GM23338 (cell line): ENCODE measurements around the gene XYLT1. TPM values are rescaled to one million over a fixed set of nuclear protein-coding genes. Genes with fewer than 3 reads are reported as not detected.

ENCODE experiments used
- ATAC-seq: fragments of 200-7000 bp; cut with Tn5 transposase; 3 replicates; pipeline ENCODE4 v1.9.1; 2020
- DNase-seq: peaks from one replicate; pipeline ENCODE4 v3.0.0-alpha.2; 2015; ENCODE audit warnings: low spot score
- H2AFZ ChIP-seq: fragments of 200-600 bp; sonication (generic); 2 replicates; pipeline ENCODE4 v1.8.0; 2016; ENCODE audit warnings: antibody characterized with exemption, mild to moderate bottlenecking, moderate library complexity
- H3F3A ChIP-seq: fragments of 200-600 bp; sonication (generic); replicated peaks from 2 replicates; pipeline ENCODE4 v1.8.0; 2017; ENCODE audit warnings: antibody characterized with exemption, mixed run types, low read depth
- H3K27ac ChIP-seq: fragments of 200-600 bp; sonication (generic); 2 replicates; pipeline ENCODE4 v1.6.1; 2016; ENCODE audit warnings: low read depth
- H3K27me3 ChIP-seq: fragments of 200-600 bp; sonication (generic); 2 replicates; pipeline ENCODE4 v1.8.0; 2016; ENCODE audit warnings: mild to moderate bottlenecking, mixed run types, moderate library complexity; ENCODE audit not compliant: insufficient read depth
- H3K36me3 ChIP-seq: fragments of 200-600 bp; sonication (generic); 2 replicates; pipeline ENCODE4 v1.8.0; 2016; ENCODE audit warnings: mild to moderate bottlenecking; ENCODE audit not compliant: insufficient read depth
- H3K4me1 ChIP-seq: fragments of 200-600 bp; sonication (generic); 2 replicates; pipeline ENCODE4 v1.8.0; 2016; ENCODE audit warnings: mild to moderate bottlenecking, moderate library complexity; ENCODE audit not compliant: insufficient read depth
- H3K4me2 ChIP-seq: fragments of 200-600 bp; sonication (generic); 2 replicates; pipeline ENCODE4 v1.7.1; 2017; ENCODE audit warnings: mixed run types
- H3K4me3 ChIP-seq: fragments of 200-600 bp; sonication (generic); 2 replicates; pipeline ENCODE4 v1.6.1; 2016; ENCODE audit warnings: mixed run types
- H3K79me2 ChIP-seq: fragments of 200-600 bp; sonication (generic); replicated peaks from 2 replicates; pipeline ENCODE4 v1.8.0; 2017; ENCODE audit warnings: mild to moderate bottlenecking; ENCODE audit not compliant: insufficient read depth
- H3K9me2 ChIP-seq: fragments of 200-600 bp; sonication (generic); 2 replicates; pipeline ENCODE4 v1.8.0; 2017; ENCODE audit not compliant: insufficient read depth
- H4K20me1 ChIP-seq: fragments of 200-600 bp; sonication (generic); replicated peaks from 2 replicates; pipeline ENCODE4 v1.8.0; 2017; ENCODE audit warnings: mild to moderate bottlenecking; ENCODE audit not compliant: insufficient read depth
- H3K27ac Mint-ChIP-seq: 2 replicates; pipeline ENCODE4 v1.8.0; 2020; ENCODE audit warnings: inconsistent platforms, mild to moderate bottlenecking, moderate library complexity, mixed read lengths
- H3K27me3 Mint-ChIP-seq: 3 replicates; pipeline ENCODE4 v1.8.0; 2022; ENCODE audit warnings: low read depth, mild to moderate bottlenecking, moderate library complexity, mixed read lengths, inconsistent platforms; ENCODE audit not compliant: insufficient read depth, poor library complexity
- H3K36me3 Mint-ChIP-seq: 3 replicates; pipeline ENCODE4 v1.8.0; 2021; ENCODE audit warnings: low read depth, mild to moderate bottlenecking, inconsistent platforms, moderate library complexity, mixed read lengths
- H3K4me1 Mint-ChIP-seq: 3 replicates; pipeline ENCODE4 v1.8.0; 2020; ENCODE audit warnings: mild to moderate bottlenecking, inconsistent platforms, mixed read lengths
- H3K4me3 Mint-ChIP-seq: 3 replicates; pipeline ENCODE4 v1.8.0; 2021; ENCODE audit warnings: moderate library complexity, mild to moderate bottlenecking, inconsistent platforms, mixed read lengths
- H3K9me3 Mint-ChIP-seq: 3 replicates; pipeline ENCODE4 v1.8.0; 2020; ENCODE audit warnings: moderate library complexity, mild to moderate bottlenecking, inconsistent platforms, mixed read lengths
- EZH2 ChIP-seq: fragments of 200-600 bp; sonication (generic); IDR thresholded peaks from one replicate; pipeline ENCODE4 v1.8.0; 2017; ENCODE audit warnings: antibody characterized with exemption, mild to moderate bottlenecking, low read depth; ENCODE audit not compliant: unreplicated experiment
- EZH2phosphoT487 ChIP-seq: fragments of 200-600 bp; sonication (generic); IDR thresholded peaks from one replicate; pipeline ENCODE4 v1.8.1; 2018; ENCODE audit warnings: antibody characterized with exemption; ENCODE audit not compliant: unreplicated experiment
- NANOG ChIP-seq: IDR thresholded peaks from 2 replicates; pipeline ENCODE4 v1.6.1; 2016; ENCODE audit warnings: antibody characterized with exemption, borderline replicate concordance
- POLR2AphosphoS5 ChIP-seq: IDR thresholded peaks from 2 replicates; pipeline ENCODE4 v1.6.1; 2016; ENCODE audit warnings: antibody characterized with exemption, low read depth
- STAT1 ChIP-seq: IDR thresholded peaks from one replicate; pipeline ENCODE4 v1.6.1; 2016; ENCODE audit warnings: antibody characterized with exemption; ENCODE audit not compliant: unreplicated experiment
- ZNF331 ChIP-seq: fragments of 250-450 bp; sonication (Bioruptor Pico); IDR thresholded peaks from 2 replicates; pipeline ENCODE4 v1.5.0; 2020; ENCODE audit warnings: low read depth, mild to moderate bottlenecking, moderate library complexity
- ZNF462 ChIP-seq: fragments of 250-450 bp; sonication (Bioruptor Pico); IDR thresholded peaks from 2 replicates; pipeline ENCODE4 v1.5.0; 2020; ENCODE audit warnings: mild to moderate bottlenecking, moderate library complexity
- polyA plus RNA-seq: library from polyadenylated mRNA; unstranded; fragments of >200 nt; fragmentation: Nextera tagmentation; extraction: Ambion mirVana; gene quantifications from 2 replicates; pipeline ENCODE4 v1.2.1, GENCODE V29; 2016
- total RNA-seq: library from RNA; depleted of rRNA; stranded (reverse); fragments of >200 nt; shearing (Covaris generic); gene quantifications from 2 replicates; pipeline ENCODE4 v1.2.3, GENCODE V29; 2014
- TF ChIP-seq, protein P1 (sequence below), 2 experiments: fragments of 200-600 bp in 1 of 2; sonication (generic) in 1 of 2; conservative IDR thresholded peaks; 2 replicates each; pipeline versions ENCODE4 v1.5.1 to v1.6.1; 2016 to 2017; ENCODE audit warnings: antibody characterized with exemption in 2 of 2, low read depth in 2 of 2, mild to moderate bottlenecking in 2 of 2, moderate library complexity in 1 of 2

XYLT1 gene
- total and polyA plus RNA-seq, 2 experiments from 2014 or later, result 3.5 to 24.7 TPM

DNA sequence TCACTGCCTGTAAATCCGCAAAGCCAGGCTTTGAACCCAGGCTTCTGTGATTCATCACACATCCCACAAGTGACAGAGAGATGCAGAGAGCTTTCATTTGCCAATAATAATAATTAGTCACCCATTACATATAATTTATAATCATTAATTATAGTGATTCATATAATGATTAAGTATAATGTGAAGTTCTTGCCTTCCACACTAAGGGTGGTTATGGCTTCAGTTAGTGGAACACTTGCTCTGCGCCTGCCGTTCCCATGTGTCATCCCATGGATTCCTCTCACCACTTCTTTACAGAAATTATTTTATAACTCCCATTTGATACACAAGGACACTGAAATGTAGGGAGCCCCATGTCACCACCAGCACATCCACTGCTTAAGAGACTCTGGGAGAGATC lies 39.8 kb upstream of the XYLT1 start (continued):
- TF ChIP-seq ZNF331 (CRISPR knock-in tag) (no peak), EZH2phosphoT487 (no peak), ZNF462 (no peak)

GRCh38 chr16:17509194-17509593 lies 38.4 kb upstream of the XYLT1 start:
- no peak overlapping the region for H3K4me3 Mint-ChIP-seq
- H2AFZ ChIP-seq, result no peak overlapping the region
- H3K27me3 ChIP-seq, result no peaks in the 10 kb centered on the region
- no peaks in the 10 kb centered on the region for H3K4me1 Mint-ChIP-seq
- no peaks in the 10 kb centered on the region for H4K20me1 ChIP-seq
- H3K9me2 ChIP-seq, result 0 out of 2 replicates have a peak, but pooled peaks cover 12% of the 10 kb centered on the region
- H3K36me3 Mint-ChIP-seq, result peaks cover 22% of the 10 kb centered on the region
- H3K27me3 Mint-ChIP-seq, result no peaks in the 10 kb centered on the region
- H3K4me2 ChIP-seq, result no peak overlapping the region
- ATAC-seq (no peak), DNase-seq (no peak)
- no peak overlapping the region for H3K4me3 ChIP-seq
- no peaks in the 10 kb centered on the region for H3K36me3 ChIP-seq
- no peak overlapping the region for H3K27ac Mint-ChIP-seq
- no peaks in the 10 kb centered on the region for H3K4me1 ChIP-seq
- H3K27ac ChIP-seq, result no peak overlapping the region
- TF ChIP-seq EZH2 (no peak), NANOG (no peak), STAT1 (no peak), ZNF331 (CRISPR knock-in tag) (no peak), POLR2AphosphoS5 (no peak)
- TF ChIP-seq, protein P1, sequence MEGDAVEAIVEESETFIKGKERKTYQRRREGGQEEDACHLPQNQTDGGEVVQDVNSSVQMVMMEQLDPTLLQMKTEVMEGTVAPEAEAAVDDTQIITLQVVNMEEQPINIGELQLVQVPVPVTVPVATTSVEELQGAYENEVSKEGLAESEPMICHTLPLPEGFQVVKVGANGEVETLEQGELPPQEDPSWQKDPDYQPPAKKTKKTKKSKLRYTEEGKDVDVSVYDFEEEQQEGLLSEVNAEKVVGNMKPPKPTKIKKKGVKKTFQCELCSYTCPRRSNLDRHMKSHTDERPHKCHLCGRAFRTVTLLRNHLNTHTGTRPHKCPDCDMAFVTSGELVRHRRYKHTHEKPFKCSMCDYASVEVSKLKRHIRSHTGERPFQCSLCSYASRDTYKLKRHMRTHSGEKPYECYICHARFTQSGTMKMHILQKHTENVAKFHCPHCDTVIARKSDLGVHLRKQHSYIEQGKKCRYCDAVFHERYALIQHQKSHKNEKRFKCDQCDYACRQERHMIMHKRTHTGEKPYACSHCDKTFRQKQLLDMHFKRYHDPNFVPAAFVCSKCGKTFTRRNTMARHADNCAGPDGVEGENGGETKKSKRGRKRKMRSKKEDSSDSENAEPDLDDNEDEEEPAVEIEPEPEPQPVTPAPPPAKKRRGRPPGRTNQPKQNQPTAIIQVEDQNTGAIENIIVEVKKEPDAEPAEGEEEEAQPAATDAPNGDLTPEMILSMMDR (conservative IDR thresholded peaks at IDR 0.05; ENCODE audit: low read depth in 2 of 2), result no peak
- no peaks in the 10 kb centered on the region for H3K79me2 ChIP-seq
- H3K9me3 Mint-ChIP-seq, result peaks cover 37% of the 10 kb centered on the region
- H3F3A ChIP-seq, result no peaks in the 10 kb centered on the region
